ENCODE results near the gene ZNF697. TPM values are rescaled to one million over a fixed set of nuclear protein-coding genes. Genes with fewer than 3 reads are reported as not detected.

Gene ZNF697
- total and polyA plus RNA-seq, 10 of the 15 experiments (the other 5 are each of a cell fraction or from before 2014, with no cell fraction given): 0.48 to 5.9 (median 3.0) TPM

GRCh38 chr1:119639109-119639508 is 9.0 kb downstream of the ZNF697 start:
- no peak overlapping the region for H2AFZ ChIP-seq (ENCODE audit: control insufficient read depth, low read depth, low read length)
- POLR2A ChIA-PET: interaction anchor here (0.7 kb wide), 1 partner anchor 23 kb away, joined by 5 read pairs; no protein-coding TSS in a partner anchor
- H3K9ac ChIP-seq (ENCODE audit: control insufficient read depth, insufficient read depth, low read length): no peak overlapping the region
- intact Hi-C loops (cut with micrococcal nuclease; ENCODE audit: unreplicated experiment): no loop called here
- H3K36me3 ChIP-seq (ENCODE audit: control insufficient read depth in 2 of 2, insufficient read depth in 2 of 2, low read length in 1 of 2): no peaks in the 10 kb centered on the region
- H4K20me1 ChIP-seq (ENCODE audit: control insufficient read depth, insufficient read depth): no peaks in the 10 kb centered on the region
- RAD21 ChIA-PET (ENCODE audit: unreplicated experiment): interaction anchor here (1.1 kb wide), 1 partner anchor 25 kb away, joined by 3 read pairs; no protein-coding TSS in a partner anchor
- H3K79me2 ChIP-seq (ENCODE audit: control insufficient read depth, insufficient read depth, low read length): no peaks in the 10 kb centered on the region
- no peak for TF ChIP-seq CBX3 (IDR thresholded peaks at IDR 0.05; ENCODE audit: borderline replicate concordance, low read depth)
- TF ChIP-seq MTA3 (IDR thresholded peaks at IDR 0.05; ENCODE audit: borderline replicate concordance, low read length): no peak
- TF ChIP-seq, protein P1, sequence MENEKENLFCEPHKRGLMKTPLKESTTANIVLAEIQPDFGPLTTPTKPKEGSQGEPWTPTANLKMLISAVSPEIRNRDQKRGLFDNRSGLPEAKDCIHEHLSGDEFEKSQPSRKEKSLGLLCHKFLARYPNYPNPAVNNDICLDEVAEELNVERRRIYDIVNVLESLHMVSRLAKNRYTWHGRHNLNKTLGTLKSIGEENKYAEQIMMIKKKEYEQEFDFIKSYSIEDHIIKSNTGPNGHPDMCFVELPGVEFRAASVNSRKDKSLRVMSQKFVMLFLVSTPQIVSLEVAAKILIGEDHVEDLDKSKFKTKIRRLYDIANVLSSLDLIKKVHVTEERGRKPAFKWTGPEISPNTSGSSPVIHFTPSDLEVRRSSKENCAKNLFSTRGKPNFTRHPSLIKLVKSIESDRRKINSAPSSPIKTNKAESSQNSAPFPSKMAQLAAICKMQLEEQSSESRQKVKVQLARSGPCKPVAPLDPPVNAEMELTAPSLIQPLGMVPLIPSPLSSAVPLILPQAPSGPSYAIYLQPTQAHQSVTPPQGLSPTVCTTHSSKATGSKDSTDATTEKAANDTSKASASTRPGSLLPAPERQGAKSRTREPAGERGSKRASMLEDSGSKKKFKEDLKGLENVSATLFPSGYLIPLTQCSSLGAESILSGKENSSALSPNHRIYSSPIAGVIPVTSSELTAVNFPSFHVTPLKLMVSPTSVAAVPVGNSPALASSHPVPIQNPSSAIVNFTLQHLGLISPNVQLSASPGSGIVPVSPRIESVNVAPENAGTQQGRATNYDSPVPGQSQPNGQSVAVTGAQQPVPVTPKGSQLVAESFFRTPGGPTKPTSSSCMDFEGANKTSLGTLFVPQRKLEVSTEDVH (IDR thresholded peaks at IDR 0.05; ENCODE audit: low read depth, partially characterized antibody): no peak
- no peak for TF ChIP-seq TCF7 (IDR thresholded peaks at IDR 0.05; ENCODE audit: borderline replicate concordance)
- TF ChIP-seq STAT3 (IDR thresholded peaks at IDR 0.05; ENCODE audit: low read depth, low read length): no peak
- TF ChIP-seq GATAD2B (conservative IDR thresholded peaks at IDR 0.05; ENCODE audit: low read depth): no peak
- TF ChIP-seq GABPA (IDR thresholded peaks at IDR 0.05; ENCODE audit: low read depth): no peak
- no peak for TF ChIP-seq POLR2AphosphoS2 (IDR thresholded peaks at IDR 0.05; ENCODE audit: low read depth, low read length)
- no peak for TF ChIP-seq ZZZ3 (IDR thresholded peaks at IDR 0.05; ENCODE audit: control insufficient read depth, insufficient read length, low read depth)
- TF ChIP-seq POLR2A (IDR thresholded peaks at IDR 0.05; ENCODE audit: low read depth, low read length): no peak
- TF ChIP-seq, protein P2, sequence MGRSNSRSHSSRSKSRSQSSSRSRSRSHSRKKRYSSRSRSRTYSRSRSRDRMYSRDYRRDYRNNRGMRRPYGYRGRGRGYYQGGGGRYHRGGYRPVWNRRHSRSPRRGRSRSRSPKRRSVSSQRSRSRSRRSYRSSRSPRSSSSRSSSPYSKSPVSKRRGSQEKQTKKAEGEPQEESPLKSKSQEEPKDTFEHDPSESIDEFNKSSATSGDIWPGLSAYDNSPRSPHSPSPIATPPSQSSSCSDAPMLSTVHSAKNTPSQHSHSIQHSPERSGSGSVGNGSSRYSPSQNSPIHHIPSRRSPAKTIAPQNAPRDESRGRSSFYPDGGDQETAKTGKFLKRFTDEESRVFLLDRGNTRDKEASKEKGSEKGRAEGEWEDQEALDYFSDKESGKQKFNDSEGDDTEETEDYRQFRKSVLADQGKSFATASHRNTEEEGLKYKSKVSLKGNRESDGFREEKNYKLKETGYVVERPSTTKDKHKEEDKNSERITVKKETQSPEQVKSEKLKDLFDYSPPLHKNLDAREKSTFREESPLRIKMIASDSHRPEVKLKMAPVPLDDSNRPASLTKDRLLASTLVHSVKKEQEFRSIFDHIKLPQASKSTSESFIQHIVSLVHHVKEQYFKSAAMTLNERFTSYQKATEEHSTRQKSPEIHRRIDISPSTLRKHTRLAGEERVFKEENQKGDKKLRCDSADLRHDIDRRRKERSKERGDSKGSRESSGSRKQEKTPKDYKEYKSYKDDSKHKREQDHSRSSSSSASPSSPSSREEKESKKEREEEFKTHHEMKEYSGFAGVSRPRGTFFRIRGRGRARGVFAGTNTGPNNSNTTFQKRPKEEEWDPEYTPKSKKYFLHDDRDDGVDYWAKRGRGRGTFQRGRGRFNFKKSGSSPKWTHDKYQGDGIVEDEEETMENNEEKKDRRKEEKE (IDR thresholded peaks at IDR 0.05): no peak
- TF ChIP-seq ZNF592 (IDR thresholded peaks at IDR 0.05): no peak
- no peak for TF ChIP-seq SIX5 (IDR thresholded peaks at IDR 0.05; ENCODE audit: low read depth, low read length, severe bottlenecking)
- no peak for TF ChIP-seq ESRRA (IDR thresholded peaks at IDR 0.05; ENCODE audit: low read length)
- TF ChIP-seq ZNF622 (IDR thresholded peaks at IDR 0.05): no peak
- no peak overlapping the region for H3K4me2 ChIP-seq (ENCODE audit: control insufficient read depth, insufficient read depth)
- peaks cover 6% of the 10 kb centered on the region for H3K4me1 ChIP-seq (ENCODE audit: control insufficient read depth, insufficient read depth, low read length)
- no peak overlapping the region for H3K4me3 ChIP-seq
- CTCF ChIA-PET: interaction anchor here (0.7 to 1.2 kb wide), 5 partner anchors 21 to 35 kb away, joined by 3 to 5 read pairs (median 3); no protein-coding TSS in a partner anchor
- no TSS peak for BruUV-seq (replicated peaks)
- DNase-seq (ENCODE audit: low read depth, low spot score): no peak
- WGBS (ENCODE audit: insufficient coverage, insufficient replicate concordance, low lambda C conversion rate, missing lambda C conversion rate): 37% methylated on average over 1 of the region's 1 CpG
- SMC1A ChIA-PET (ENCODE audit: uncharacterized antibody, unreplicated experiment): interaction anchor here (1.3 to 1.6 kb wide), 2 partner anchors 9 to 24 kb away, joined by 3 to 6 read pairs; no protein-coding TSS in a partner anchor
- H3K27me3 ChIP-seq (replicated peaks in 1 of 2; ENCODE audit: control insufficient read depth in 2 of 2, insufficient read depth in 2 of 2, low read length in 1 of 2): no peaks in the 10 kb centered on the region
- in situ Hi-C loops (cut with MboI): no loop called here
- ATAC-seq: no peak
- peaks cover 2% of the 10 kb centered on the region; the same call in 2 of the 3 replicates for H3K9me3 ChIP-seq (replicated peaks; ENCODE audit: control insufficient read depth, insufficient read depth, low read length)
- FAIRE-seq: no peak
- H3K27ac ChIP-seq (ENCODE audit: control insufficient read depth, insufficient read depth): no peak overlapping the region

Data from GM12878 (cell line).